Measurements from ENCODE around the gene SHISA6.

GRCh38 chr17:11372692-11373091 lies 131.7 kb downstream of the SHISA6 start:
- no peak for TF ChIP-seq CTCF (IDR thresholded peaks at IDR 0.05; ENCODE audit: low read length)
- TF ChIP-seq EZH2 (IDR thresholded peaks at IDR 0.05; ENCODE audit: borderline replicate concordance, low read length), result no peak
